DND-41 (cell line): ENCODE measurements around the gene FCRL6.

Source experiments
- ATAC-seq: fragments of 200-7000 bp; cut with Tn5 transposase; 3 replicates; pipeline ENCODE4 v1.9.1; 2021; ENCODE audit warnings: low read depth; ENCODE audit not compliant: insufficient read depth
- DNase-seq: peaks from one replicate; pipeline ENCODE4 v3.0.0-alpha.2; 2020
- H2AFZ ChIP-seq: 2 replicates; pipeline ENCODE4 v1.6.0; 2012; ENCODE audit warnings: low read depth, low read length
- H3K27ac ChIP-seq: 2 replicates; pipeline ENCODE4 v1.5.1; 2012; ENCODE audit warnings: low read length, inconsistent platforms
- H3K27me3 ChIP-seq: fragments of 200-600 bp; sonication (generic); 2 replicates; pipeline ENCODE4 v1.6.0; 2012; ENCODE audit warnings: low read length, mild to moderate bottlenecking, inconsistent platforms; ENCODE audit not compliant: insufficient read depth, poor library complexity
- H3K36me3 ChIP-seq: 2 replicates; pipeline ENCODE4 v1.5.1; 2012; ENCODE audit warnings: low read length, inconsistent platforms; ENCODE audit not compliant: insufficient read depth
- H3K4me1 ChIP-seq: 2 replicates; pipeline ENCODE4 v1.5.1; 2012; ENCODE audit warnings: mild to moderate bottlenecking, low read length; ENCODE audit not compliant: insufficient read depth
- H3K4me2 ChIP-seq: 2 replicates; pipeline ENCODE4 v1.6.0; 2012; ENCODE audit warnings: mild to moderate bottlenecking, moderate library complexity, low read length, inconsistent platforms; ENCODE audit not compliant: insufficient read depth
- H3K4me3 ChIP-seq, 2 experiments: fragments of 200-600 bp in 1 of 2; shearing (Covaris generic) in 1 of 2; 2 replicates each; pipeline ENCODE4 v1.5.1; 2012 to 2016; ENCODE audit warnings: inconsistent platforms in 2 of 2, low read length in 2 of 2, mild to moderate bottlenecking in 2 of 2, low read depth in 1 of 2, moderate library complexity in 1 of 2
- H3K79me2 ChIP-seq: 2 replicates; pipeline ENCODE4 v1.6.0; 2012; ENCODE audit warnings: low read length, inconsistent platforms; ENCODE audit not compliant: insufficient read depth
- H3K9ac ChIP-seq: 2 replicates; pipeline ENCODE4 v1.6.0; 2012; ENCODE audit warnings: low read depth, mild to moderate bottlenecking, inconsistent platforms, low read length, moderate library complexity
- H3K9me3 ChIP-seq: 2 replicates; pipeline ENCODE4 v1.5.1; 2012; ENCODE audit warnings: low read length, moderate library complexity, mild to moderate bottlenecking, inconsistent platforms; ENCODE audit not compliant: insufficient read depth, severe bottlenecking
- H4K20me1 ChIP-seq: 2 replicates; pipeline ENCODE4 v1.6.0; 2012; ENCODE audit warnings: low read length; ENCODE audit not compliant: insufficient read depth
- CTCF ChIP-seq: IDR thresholded peaks from 2 replicates; pipeline ENCODE4 v1.5.1; 2012; ENCODE audit warnings: borderline replicate concordance, low read length, moderate library complexity, mild to moderate bottlenecking; ENCODE audit not compliant: poor library complexity, severe bottlenecking; ENCODE audit errors: extremely low read depth
- EZH2 ChIP-seq: IDR thresholded peaks from 3 replicates; pipeline ENCODE4 v1.6.1; 2012; ENCODE audit warnings: borderline replicate concordance, low read depth, mild to moderate bottlenecking, moderate library complexity, low read length, inconsistent platforms; ENCODE audit not compliant: severe bottlenecking

The FCRL6 gene

DNA sequence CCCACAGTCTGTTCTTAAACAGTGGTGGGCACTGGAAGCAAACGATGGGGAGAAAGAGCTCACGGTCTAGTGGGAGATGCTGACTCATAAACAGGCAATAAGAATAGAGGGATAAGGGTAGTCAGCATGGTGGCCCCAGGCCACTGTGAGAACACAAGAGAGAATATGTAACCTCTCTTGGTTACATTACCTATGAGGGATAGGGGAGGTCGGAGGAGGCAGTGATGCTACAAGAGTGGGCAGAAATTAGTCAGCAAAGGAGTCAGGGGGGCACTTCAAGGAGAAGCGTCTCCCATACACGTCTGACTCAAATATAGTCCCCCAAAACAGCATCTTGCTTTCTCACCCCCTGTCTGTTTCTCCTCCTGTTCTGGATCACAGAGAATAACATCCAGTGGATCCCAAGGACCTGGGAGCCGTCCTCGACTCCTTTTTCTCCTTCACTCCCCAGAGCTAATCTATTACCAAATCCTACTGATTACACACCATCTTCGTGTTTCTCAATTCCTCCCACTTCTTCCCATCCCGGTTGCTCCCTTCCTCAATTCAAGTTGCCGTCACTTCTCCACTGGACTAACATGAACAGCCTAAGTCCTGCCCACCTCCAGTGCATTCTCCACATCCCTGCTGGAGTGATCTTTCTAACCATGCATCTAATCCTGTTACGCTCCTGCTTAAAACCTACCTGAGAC is 26.6 kb downstream of the FCRL6 start:
- Histone ChIP-seq H3K4me2 (no peak overlapping the region), H3K9me3 (no peaks in the 10 kb centered on the region), H2AFZ (no peak overlapping the region), H3K4me3 (no peak overlapping the region), H4K20me1 (no peaks in the 10 kb centered on the region), H3K79me2 (no peaks in the 10 kb centered on the region), H3K4me1 (peaks cover 8% of the 10 kb centered on the region), H3K36me3 (no peaks in the 10 kb centered on the region), H3K27ac (no peak overlapping the region), H3K9ac (no peak overlapping the region), H3K27me3 (no peaks in the 10 kb centered on the region)
- ATAC-seq, result no peak
- TF ChIP-seq EZH2 (no peak), CTCF (no peak)
- DNase-seq, result no peak

DNA sequence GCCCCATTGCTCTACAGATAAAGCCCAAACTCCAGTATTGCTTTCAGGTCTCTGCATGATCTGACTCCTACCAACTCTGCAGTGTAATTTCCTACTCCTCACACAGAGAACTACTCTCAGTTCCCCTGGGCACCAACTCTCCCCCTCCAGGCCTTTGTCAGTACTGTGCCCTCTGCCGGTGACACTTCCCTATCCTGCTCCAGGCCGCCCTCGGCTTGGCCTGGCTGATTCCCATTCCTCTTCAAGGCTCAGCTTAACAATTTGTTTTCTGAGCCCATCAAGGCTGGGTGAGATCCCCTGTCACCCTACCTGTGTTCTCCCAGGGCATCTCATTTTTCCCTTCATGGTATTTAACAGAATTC is 27.1 kb downstream of the FCRL6 start:
- DNase-seq, result no peak
- Histone ChIP-seq H3K9ac (no peak overlapping the region), H3K4me2 (no peak overlapping the region), H3K79me2 (no peaks in the 10 kb centered on the region), H3K4me1 (peaks cover 8% of the 10 kb centered on the region), H3K27me3 (no peaks in the 10 kb centered on the region), H4K20me1 (no peaks in the 10 kb centered on the region), H3K9me3 (no peaks in the 10 kb centered on the region), H3K36me3 (no peaks in the 10 kb centered on the region), H2AFZ (no peak overlapping the region), H3K27ac (no peak overlapping the region), H3K4me3 (no peak overlapping the region)
- TF ChIP-seq CTCF (no peak), EZH2 (no peak)
- no peak for ATAC-seq

DNA sequence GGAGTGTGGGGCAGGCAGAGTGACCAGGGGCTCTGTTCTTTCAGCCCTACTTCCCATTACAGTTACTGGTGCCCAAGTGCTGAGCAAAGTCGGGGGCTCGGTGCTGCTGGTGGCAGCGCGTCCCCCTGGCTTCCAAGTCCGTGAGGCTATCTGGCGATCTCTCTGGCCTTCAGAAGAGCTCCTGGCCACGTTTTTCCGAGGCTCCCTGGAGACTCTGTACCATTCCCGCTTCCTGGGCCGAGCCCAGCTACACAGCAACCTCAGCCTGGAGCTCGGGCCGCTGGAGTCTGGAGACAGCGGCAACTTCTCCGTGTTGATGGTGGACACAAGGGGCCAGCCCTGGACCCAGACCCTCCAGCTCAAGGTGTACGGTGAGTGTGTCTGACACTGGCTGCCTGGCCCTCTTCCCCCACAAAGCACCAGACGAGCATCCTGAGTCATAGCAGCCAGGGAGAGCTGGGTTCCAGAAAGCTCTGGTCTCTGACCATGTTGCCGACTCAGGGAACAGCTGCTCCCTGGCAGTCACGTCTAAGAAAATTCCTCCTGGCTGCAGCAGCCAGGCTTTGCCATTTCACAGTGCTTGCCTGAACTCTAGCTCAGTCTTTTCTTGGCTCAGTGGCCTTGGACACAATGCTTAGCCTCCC is 27.8 kb downstream of the FCRL6 start:
- Histone ChIP-seq H3K27me3 (no peaks in the 10 kb centered on the region), H3K79me2 (no peaks in the 10 kb centered on the region), H3K27ac (no peak overlapping the region), H3K4me1 (peaks cover 8% of the 10 kb centered on the region), H4K20me1 (no peaks in the 10 kb centered on the region), H2AFZ (no peak overlapping the region), H3K9me3 (no peaks in the 10 kb centered on the region), H3K4me3 (no peak overlapping the region), H3K36me3 (no peaks in the 10 kb centered on the region), H3K9ac (no peak overlapping the region), H3K4me2 (no peak overlapping the region)
- no peak for DNase-seq
- TF ChIP-seq CTCF (no peak), EZH2 (no peak)
- ATAC-seq, result no peak
